Osteocyte (in vitro differentiated cells): ENCODE measurements around the gene CIITA. TPM values are rescaled to one million over a fixed set of nuclear protein-coding genes. Genes with fewer than 3 reads are reported as not detected.

Source experiments
- DNase-seq: peaks from one replicate; pipeline ENCODE4 v3.0.0; 2021; ENCODE audit warnings: mixed read lengths; ENCODE audit not compliant: unreplicated experiment; ENCODE audit errors: extremely low spot score
- H3K27ac Mint-ChIP-seq: one replicate; pipeline ENCODE4 v1.8.0; 2021; ENCODE audit warnings: mild to moderate bottlenecking, mixed read lengths; ENCODE audit not compliant: unreplicated experiment
- H3K27me3 Mint-ChIP-seq: one replicate; pipeline ENCODE4 v1.8.0; 2021; ENCODE audit warnings: mixed read lengths; ENCODE audit not compliant: unreplicated experiment
- H3K36me3 Mint-ChIP-seq: one replicate; pipeline ENCODE4 v1.8.0; 2021; ENCODE audit warnings: mixed read lengths; ENCODE audit not compliant: unreplicated experiment
- H3K4me1 Mint-ChIP-seq: one replicate; pipeline ENCODE4 v1.8.0; 2021; ENCODE audit warnings: mixed read lengths; ENCODE audit not compliant: unreplicated experiment
- H3K4me3 Mint-ChIP-seq: one replicate; pipeline ENCODE4 v1.8.0; 2021; ENCODE audit warnings: mild to moderate bottlenecking, moderate library complexity, mixed read lengths; ENCODE audit not compliant: unreplicated experiment
- H3K9me3 Mint-ChIP-seq: one replicate; pipeline ENCODE4 v1.8.0; 2021; ENCODE audit warnings: mixed read lengths; ENCODE audit not compliant: unreplicated experiment
- CTCF ChIP-seq: fragments of 200-600 bp; sonication (generic); IDR thresholded peaks from 2 replicates; pipeline ENCODE4 v1.5.0; 2021; ENCODE audit warnings: antibody characterized with exemption, mild to moderate bottlenecking, moderate library complexity
- total RNA-seq: library from RNA; stranded (reverse); gene quantifications from 2 replicates; pipeline ENCODE4 v1.2.1, GENCODE V29; 2021

Gene CIITA
- total RNA-seq, 1 donor from 2014 or later = not detected

- H3K4me1 Mint-ChIP-seq = no peaks in the 10 kb centered on the region
- H3K27me3 Mint-ChIP-seq = peaks cover 5% of the 10 kb centered on the region
- no peak for TF ChIP-seq CTCF
- no peak overlapping the region for H3K4me3 Mint-ChIP-seq
- no peaks in the 10 kb centered on the region for H3K9me3 Mint-ChIP-seq
- no peak for DNase-seq
- no peaks in the 10 kb centered on the region for H3K36me3 Mint-ChIP-seq
- H3K27ac Mint-ChIP-seq = no peak overlapping the region
Measured at GRCh38 chr16:10889855-10890254, 12.9 kb downstream of the CIITA start.

- Mint-ChIP-seq H3K9me3 (no peaks in the 10 kb centered on the region), H3K27me3 (peaks cover 4% of the 10 kb centered on the region)
Measured at GRCh38 chr16:10892782-10893318, 15.8 kb downstream of the CIITA start.

GRCh38 chr16:10895053-10895946 is 18.3 kb downstream of the CIITA start:
- H3K27ac Mint-ChIP-seq = no peak overlapping the region
- no peaks in the 10 kb centered on the region for H3K4me1 Mint-ChIP-seq
- no peak for DNase-seq
- H3K36me3 Mint-ChIP-seq = no peaks in the 10 kb centered on the region
- no peaks in the 10 kb centered on the region for H3K9me3 Mint-ChIP-seq
- H3K27me3 Mint-ChIP-seq = no peaks in the 10 kb centered on the region
- no peak overlapping the region for H3K4me3 Mint-ChIP-seq
- TF ChIP-seq CTCF = no peak

More at GRCh38 chr16:10892782-10893318, 15.8 kb downstream of the CIITA start:
- Mint-ChIP-seq H3K27ac (no peak overlapping the region), H3K4me1 (no peaks in the 10 kb centered on the region), H3K4me3 (no peak overlapping the region), H3K36me3 (no peaks in the 10 kb centered on the region)
- TF ChIP-seq CTCF = no peak
- DNase-seq = no peak

GRCh38 chr16:10896165-10896564 is 19.2 kb downstream of the CIITA start:
- no peaks in the 10 kb centered on the region for H3K9me3 Mint-ChIP-seq
- no peaks in the 10 kb centered on the region for H3K4me1 Mint-ChIP-seq
- no peak overlapping the region for H3K27ac Mint-ChIP-seq
- no peak for TF ChIP-seq CTCF
- H3K36me3 Mint-ChIP-seq = no peaks in the 10 kb centered on the region
- H3K27me3 Mint-ChIP-seq = no peaks in the 10 kb centered on the region
- no peak for DNase-seq
- H3K4me3 Mint-ChIP-seq = no peak overlapping the region

GRCh38 chr16:10896723-10897122 is 19.7 kb downstream of the CIITA start:
- no peaks in the 10 kb centered on the region for H3K4me1 Mint-ChIP-seq
- TF ChIP-seq CTCF = no peak
- H3K27me3 Mint-ChIP-seq = no peaks in the 10 kb centered on the region
- H3K27ac Mint-ChIP-seq = no peak overlapping the region
- H3K9me3 Mint-ChIP-seq = no peaks in the 10 kb centered on the region
- DNase-seq = no peak
- no peak overlapping the region for H3K4me3 Mint-ChIP-seq
- H3K36me3 Mint-ChIP-seq = no peaks in the 10 kb centered on the region
